Testis (tissue), 2 donors: Measurements from ENCODE around the gene ANO6.

Experiments used
- CTCF ChIP-seq, 3 experiments: fragments of 450-650 bp in 2 of 3; fragments of 200-600 bp in 1 of 3; sonication (generic) in 1 of 3; IDR thresholded peaks; one replicate each; pipeline ENCODE4 v1.5.1; 2016 to 2019; ENCODE audit warnings: antibody characterized with exemption in 3 of 3, mild to moderate bottlenecking in 2 of 3, moderate library complexity in 1 of 3
- POLR2A ChIP-seq: fragments of 450-650 bp; IDR thresholded peaks from one replicate; pipeline ENCODE4 v1.6.1; 2017; ENCODE audit warnings: antibody characterized with exemption, mild to moderate bottlenecking, moderate library complexity

DNA sequence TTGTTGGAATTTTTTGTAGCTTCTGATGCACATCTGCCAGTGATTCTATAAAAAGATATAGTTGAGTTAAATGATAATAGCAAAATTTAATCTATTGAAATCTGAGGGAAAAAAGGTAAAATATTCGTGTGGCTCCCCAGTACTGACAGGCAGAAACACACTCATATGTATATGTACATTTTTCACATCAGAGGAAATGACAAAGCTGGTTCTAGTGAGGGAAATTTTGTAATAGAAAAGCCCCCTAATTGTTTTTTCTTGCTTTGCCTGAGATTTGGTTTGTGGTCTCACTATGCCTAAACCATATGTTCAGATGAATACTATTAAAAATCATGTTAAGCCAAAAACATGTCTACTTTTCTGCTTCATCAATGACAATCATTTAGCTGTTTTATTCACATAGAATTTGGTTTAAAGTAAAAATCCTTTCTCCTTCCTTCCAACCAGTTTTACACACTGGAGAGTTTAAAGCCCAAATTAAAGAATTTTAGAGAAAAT lies 203.5 kb downstream of the ANO6 start:
- TF ChIP-seq POLR2A, result no peak
- TF ChIP-seq CTCF (IDR thresholded peaks at IDR 0.05), result no peak
